HG02981 (cell line): ENCODE data around the gene KATNAL1.

Experiments
- ATAC-seq: cut with Tn5 transposase; IDR thresholded peaks from one replicate; pipeline ENCODE4 v1.9.1; 2021; ENCODE audit warnings: mild to moderate bottlenecking, moderate library complexity; ENCODE audit not compliant: unreplicated experiment

The KATNAL1 gene

GRCh38 chr13:30333616-30334015, 26.3 kb upstream of the KATNAL1 start:
- no peak for ATAC-seq

DNA sequence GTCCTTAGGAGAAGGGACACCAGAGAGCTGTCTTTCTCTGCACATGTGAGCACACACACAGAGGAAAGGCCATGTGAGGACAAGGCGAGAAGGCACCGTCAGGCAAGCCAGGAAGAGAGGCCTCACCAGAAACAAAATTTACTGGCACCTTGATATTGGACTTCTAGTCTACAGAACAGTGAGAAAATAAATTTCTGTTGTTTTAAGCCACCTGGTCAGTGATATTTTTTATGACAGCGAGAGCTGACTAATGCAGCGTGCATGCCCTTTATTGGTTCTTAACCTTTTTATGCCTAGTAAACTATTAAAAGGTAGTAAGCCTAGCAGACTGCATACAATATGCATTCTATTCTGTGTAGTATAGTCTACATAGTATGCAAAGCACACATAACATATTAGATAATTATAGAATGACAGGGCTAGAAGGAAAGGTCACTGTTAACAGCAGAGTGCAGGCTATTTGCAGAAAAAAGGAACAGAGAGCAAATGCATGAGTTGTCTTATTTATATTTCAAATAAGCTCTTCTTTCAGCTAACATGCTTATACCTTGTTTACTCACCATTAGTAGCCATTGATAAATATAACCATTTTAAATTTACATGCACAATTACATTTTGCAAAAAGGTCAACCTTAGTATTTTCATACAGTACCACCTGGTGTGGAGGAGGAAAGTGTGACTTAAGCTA, 25.2 kb upstream of the KATNAL1 start:
- no peak for ATAC-seq

DNA sequence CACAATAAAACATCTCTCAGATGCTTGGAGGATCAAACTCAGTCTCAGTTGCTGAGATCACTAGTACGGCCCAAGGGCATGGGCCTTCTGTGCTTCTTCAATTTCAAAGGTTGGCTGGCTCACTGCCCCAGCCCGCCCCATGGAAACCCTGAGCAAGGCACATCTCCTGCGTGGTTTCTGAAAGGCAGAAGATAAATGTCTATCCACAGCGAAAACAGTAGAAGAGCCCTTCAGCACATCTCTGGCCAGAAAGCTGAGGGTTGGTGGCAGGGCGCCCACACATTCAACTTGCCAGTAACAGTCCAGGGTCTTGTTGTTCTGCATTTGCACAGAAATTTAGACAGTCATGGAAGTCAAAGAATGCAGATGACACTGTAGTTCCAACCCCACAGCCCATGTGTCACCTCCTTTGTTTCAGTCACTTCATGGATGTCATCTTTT, 24.0 kb upstream of the KATNAL1 start:
- no peak for ATAC-seq

DNA sequence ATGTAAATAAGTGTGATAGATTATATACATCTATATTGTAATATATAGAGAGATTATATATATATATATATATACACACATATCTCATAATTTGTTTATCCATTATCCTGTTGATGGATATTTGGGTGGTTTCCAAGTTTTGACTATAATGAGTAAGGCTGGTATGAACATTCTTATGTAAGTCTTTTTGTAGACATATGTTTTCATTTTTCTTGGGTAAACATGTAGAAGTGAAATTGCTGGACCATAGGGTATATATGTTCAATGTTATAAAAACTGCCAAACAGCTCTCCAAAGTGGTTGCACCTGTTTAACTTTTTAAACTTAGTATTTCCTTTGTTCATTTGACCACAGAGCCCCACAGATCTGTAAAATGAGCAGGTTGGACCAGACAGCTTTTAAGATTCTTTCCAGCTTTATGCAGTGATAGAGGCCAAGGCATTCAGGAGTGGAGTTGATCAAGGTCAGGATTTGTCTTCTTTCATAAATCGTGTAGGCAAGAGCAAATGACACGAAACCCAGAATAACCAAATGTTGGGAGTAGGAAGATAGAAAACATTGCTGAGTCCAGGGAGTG, 21.7 kb upstream of the KATNAL1 start:
- no peak for ATAC-seq

GRCh38 chr13:30325668-30326067, 18.3 kb upstream of the KATNAL1 start:
- ATAC-seq: no peak

DNA sequence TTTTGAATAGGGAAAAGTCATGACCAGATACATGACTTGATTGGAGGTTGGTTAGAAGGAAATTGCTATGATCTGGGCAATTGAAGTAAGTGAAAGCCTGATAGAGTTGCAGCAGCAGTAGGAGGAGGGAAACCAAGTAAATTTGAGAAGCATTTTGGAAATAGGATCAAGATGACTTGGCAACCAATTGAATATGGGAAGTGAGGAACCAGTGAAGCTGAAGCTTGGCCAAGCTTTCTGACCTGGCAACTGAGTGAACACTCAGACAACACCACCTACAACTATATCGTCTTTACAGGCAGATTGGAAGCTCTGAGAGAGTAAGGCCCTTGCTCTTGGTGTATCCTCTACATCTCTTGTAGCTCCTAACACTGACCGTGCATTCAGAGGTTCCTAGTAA, 16.2 kb upstream of the KATNAL1 start:
- no peak for ATAC-seq

DNA sequence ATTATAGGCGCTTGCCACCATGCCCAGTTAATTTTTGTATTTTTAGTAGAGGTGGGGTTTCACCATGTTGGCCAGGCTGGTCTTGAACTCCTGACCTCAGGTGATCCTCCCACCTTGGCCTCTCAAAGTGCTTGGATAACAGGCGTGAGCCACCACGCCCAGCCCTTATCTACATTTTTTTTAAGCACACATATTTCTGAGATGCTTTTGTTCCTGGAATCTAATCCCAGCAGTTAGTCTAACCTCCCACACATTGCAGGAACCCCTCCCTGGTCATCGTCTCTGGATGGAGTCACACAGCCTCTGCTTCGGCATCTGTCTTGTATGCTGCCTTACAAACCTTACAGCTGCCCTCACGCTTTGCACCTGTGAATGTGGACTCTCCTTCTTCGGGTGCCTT, 15.1 kb upstream of the KATNAL1 start:
- ATAC-seq: no peak

DNA sequence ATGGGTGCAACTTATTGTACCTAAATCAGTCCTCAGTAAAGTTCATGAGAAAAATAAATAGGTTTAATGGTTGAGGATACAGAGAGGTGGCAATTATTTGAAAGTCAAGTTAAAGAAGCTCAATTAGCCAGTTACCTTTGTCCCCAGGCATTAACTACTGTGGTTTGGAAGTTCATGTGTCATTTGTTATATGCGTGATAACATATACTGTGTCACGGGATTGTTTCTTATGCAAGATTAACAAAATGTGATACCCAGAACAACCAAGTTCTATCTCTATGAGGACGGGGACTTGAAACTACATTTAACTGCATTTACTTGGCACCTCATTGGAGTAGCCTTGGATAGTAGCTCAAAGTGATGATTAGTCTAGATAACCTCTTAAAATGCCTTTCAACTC, 13.9 kb upstream of the KATNAL1 start:
- ATAC-seq: no peak

DNA sequence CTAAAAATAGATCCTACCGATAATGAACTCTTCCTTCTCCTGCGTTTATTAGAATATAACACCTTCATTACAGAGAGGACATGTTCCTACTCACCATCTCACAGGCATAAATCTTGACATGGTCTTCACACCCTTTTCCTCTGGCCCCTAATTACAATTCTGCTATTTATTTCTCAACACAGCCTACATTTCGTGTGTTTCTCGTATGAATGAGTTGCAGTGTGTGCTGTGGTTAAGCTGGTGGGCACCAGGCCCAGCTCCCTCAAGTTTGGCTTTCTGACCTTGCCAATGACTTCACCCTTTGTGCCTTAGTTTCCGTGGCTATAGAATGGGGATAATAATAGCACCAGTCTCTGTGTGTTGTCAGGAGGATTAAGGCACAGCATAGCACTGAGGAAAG, 12.3 kb upstream of the KATNAL1 start:
- ATAC-seq: no peak

DNA sequence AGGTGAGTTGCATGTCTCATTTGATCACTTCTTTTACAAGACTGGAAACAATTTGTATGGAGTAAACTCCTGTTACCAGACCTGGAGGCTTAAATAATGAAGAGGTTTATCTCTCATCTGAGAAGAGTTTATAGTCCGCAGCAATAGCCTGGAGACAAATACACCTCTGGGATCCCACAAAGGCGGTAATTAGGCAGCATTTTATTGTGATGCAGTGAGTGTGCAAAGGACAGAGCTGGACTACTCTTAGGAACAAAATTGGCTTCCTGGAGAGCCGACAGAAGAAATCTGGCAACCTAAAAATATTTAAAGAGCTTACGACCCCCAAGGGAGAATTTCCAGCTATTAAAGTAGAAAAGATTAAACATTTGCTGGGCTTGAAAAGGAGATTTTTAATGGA, 11.8 kb upstream of the KATNAL1 start:
- no peak for ATAC-seq

DNA sequence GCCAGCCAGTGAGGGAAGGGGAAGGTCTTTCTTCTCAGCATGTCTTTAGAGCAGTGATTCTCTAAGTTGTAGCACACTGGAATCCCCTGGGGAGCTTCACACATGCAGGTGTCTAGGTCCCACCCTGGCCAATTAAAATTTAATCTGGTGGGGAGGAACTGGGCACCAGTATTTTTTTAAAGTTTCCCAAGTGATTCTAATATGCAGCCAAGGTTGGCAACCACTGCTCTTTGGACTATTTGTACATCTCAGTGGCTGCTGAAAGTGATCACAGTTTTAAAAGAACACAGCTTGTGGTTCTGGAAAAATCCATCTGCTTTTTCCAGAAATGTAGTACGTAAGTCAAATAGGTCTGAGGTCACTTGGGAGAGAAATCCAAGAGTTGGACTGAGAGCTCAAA, 10.7 kb upstream of the KATNAL1 start:
- no peak for ATAC-seq

- ATAC-seq: no peak
Observed at GRCh38 chr13:30314562-30314961, 7.2 kb upstream of the KATNAL1 start.

GRCh38 chr13:30314069-30314468, 6.7 kb upstream of the KATNAL1 start:
- no peak for ATAC-seq

DNA sequence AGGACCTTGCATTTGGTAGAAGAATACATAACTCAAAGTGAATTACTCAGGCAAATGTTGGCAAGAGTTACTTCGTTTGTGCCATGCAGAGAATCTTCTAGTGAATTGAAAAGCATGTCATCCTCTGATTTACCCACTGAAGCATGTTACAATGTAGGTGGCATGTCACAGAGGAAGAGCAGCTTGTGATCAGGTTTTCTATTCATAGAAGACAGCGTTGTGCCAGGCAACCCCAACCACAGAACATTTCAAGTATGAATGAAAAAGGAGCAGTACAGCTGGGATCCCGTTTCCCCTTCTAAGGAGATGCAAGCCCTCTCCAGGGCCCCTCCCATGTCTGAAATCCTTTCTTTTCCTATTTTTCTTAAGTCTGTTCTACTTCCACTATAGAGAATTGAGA, 6.0 kb upstream of the KATNAL1 start:
- ATAC-seq: no peak

GRCh38 chr13:30312904-30313303, 5.6 kb upstream of the KATNAL1 start:
- no peak for ATAC-seq

DNA sequence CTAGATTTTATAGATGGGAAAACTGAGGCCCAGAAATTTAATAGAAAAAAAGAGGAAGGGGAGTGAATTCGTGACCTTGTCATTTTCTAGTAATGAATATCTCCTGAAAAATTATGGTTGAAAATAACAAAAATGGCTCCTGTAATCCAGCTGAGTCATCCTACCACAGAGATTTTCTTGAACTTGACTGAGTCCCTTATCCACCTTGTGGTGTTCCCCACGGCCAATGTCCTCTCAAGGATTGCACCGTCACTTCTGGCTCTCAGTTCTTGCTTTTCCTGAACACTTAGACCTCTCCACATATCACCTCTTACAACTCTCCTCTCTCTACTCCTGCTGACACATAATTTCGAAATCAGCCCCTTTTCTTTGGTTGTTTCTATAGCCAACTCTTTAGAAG, 1.2 kb upstream of the KATNAL1 start:
- ATAC-seq: no peak

DNA sequence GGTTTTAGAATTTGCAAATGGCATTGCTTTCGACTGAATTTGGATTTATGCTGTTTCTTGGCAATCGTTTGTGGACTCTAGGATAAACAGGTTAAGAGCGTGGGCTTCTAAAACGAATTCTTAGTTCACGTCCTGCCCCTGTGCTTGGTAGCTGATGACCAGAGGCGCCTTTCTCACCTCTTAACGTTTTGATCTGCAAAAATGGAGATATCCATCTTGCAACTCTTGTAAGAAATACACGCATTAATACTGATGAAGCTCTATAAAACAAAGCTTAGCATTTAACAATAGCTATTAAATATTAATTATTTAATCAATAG, 580 bp upstream of the KATNAL1 start:
- ATAC-seq: no peak

DNA sequence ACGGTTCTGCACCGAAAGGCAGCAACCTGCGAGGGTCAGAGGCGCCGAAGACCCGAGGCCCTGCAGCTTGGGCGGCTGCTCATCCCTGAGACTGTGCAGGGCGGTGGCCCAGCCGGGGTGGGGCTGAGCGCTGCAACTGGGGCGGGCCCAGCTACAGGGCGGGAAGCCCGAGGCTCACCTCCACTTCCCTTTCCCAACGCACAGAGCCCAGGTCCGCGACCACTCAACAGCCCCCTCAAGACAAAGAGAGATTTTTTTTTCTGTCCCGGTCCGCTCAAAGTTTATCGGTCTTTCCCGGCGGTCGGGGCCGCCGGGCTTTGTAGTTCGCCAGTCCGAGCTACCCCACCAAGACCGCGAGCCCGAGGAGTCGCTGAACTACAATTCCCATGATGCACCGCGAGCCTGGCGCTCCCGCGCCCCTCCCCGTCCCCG, 573 bp downstream of the KATNAL1 start:
- ATAC-seq: peak; percentile 86

DNA sequence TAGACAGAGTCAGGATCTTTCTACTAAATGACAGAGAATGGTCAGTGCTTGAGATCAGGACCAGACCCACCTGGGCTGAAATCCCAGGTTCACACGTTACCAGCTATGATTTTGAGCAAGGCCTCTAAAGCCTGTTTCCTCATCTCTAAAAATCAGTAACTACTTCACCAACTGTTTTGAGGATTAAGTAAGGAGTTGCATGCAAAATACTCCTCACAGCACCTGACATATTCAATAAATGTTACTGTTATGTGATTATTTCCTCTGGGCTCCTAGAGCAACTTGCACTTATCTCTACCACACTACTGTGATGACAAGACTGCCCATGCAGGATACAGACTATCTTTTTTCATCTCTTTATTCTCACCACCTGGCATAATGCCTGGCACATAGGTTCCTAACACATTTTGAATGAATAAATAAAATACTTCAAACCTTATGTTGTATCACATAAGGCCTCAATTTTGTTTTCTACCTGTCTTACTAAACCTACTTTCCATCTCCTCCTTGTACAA, 1.8 kb downstream of the KATNAL1 start:
- ATAC-seq: no peak

GRCh38 chr13:30303269-30303668, 4.1 kb downstream of the KATNAL1 start:
- no peak for ATAC-seq

GRCh38 chr13:30301827-30302226, 5.5 kb downstream of the KATNAL1 start:
- no peak for ATAC-seq

DNA sequence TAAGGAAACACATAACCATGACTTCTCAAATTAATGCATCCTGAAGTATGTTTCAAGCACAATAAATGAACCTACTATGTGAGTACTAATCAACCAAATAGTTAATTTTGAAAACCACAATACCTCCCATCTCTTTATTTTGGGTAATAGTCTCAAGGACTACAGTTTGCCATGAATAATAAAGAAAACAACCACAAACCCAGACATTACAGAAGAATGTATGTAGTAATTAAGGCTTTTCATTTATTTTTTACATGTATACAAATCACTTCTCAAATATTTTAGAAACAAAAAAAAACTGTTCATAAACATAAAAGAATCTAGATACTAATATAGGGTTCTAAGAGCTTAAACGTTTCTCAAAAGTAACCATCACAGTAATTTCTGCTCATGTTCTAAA, 6.8 kb downstream of the KATNAL1 start:
- no peak for ATAC-seq

DNA sequence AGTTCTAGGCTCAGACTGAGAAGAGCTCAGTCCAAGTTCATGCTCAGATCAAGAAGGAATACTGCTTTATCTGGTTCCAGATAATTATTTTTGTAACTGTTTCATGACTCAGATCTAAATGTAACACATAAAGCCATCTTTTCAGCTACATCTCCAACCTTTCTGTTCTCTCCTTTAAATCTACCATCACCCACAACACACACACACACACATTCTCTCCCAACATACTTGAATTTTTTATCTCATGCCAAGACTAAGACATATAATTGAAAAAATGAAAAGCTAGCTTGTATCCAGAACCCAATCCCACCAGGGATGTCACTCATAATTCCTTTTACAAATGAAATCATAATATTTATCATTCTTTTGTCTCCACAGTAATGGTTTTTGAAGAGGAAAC, 7.6 kb downstream of the KATNAL1 start:
- ATAC-seq: no peak
